ENCODE data around the gene ABCA9. TPM values are rescaled to one million over a fixed set of nuclear protein-coding genes. Genes with fewer than 3 reads are reported as not detected.

ABCA9 gene
- polyA plus RNA-seq, 2 of the 4 experiments (the other 2 are of a cell fraction): 0.01 TPM; not detected in 1

DNA sequence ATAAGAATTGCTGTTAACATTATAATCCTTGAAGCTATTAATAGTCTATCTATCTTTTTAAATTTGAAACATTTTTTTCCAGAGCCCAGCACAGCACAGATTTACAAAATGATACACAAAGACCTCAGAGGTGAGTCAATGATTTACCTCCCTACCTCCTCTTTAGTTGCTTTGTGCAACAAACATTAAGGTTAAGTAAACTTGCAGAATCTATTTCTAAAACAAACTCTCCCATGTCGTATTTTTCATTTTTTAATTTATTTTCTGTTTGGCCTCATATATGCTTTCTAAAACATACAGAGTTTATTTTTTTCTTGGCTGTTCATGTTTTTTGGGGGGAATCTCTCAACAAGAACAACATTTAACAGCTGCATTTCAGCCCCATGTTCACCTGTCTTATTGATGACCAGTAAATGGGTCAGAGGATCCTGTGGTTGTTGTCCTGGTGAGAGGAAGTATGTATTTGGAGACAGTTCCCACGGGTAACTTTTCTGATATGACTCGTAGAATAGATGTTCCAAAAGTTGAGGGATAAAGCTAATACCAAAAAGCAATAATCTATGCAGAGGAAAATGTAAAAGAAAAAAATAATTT lies 42.6 kb downstream of the ABCA9 start:
- Histone ChIP-seq H3K27ac (no peak overlapping the region), H3K4me3 (no peak overlapping the region), H3K4me1 (no peaks in the 10 kb centered on the region), H3K9me3 (no peaks in the 10 kb centered on the region), H3K4me2 (no peak overlapping the region)
- 6% methylated on average over 3 of the region's 3 CpGs for WGBS (ENCODE audit: missing lambda C conversion rate)
- DNase-seq (ENCODE audit: low read depth in 1 of 2, low spot score in 1 of 2) (no peak), ATAC-seq (no peak), FAIRE-seq (no peak)
- no peak for TF ChIP-seq POLR2A (IDR thresholded peaks at IDR 0.05; ENCODE audit: low read length)
- TF ChIP-seq NR3C1 (IDR thresholded peaks at IDR 0.05): no peak
- no peak for TF ChIP-seq CHD4 (IDR thresholded peaks at IDR 0.05; ENCODE audit: borderline replicate concordance)
- TF ChIP-seq, protein P1, sequence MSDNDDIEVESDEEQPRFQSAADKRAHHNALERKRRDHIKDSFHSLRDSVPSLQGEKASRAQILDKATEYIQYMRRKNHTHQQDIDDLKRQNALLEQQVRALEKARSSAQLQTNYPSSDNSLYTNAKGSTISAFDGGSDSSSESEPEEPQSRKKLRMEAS (IDR thresholded peaks at IDR 0.05): no peak
- no peak for TF ChIP-seq CHD2 (IDR thresholded peaks at IDR 0.05; ENCODE audit: low read length, partially characterized antibody)
- TF ChIP-seq, protein P2, sequence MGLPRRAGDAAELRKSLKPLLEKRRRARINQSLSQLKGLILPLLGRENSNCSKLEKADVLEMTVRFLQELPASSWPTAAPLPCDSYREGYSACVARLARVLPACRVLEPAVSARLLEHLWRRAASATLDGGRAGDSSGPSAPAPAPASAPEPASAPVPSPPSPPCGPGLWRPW (IDR thresholded peaks at IDR 0.05): no peak
- TF ChIP-seq FOXS1 (CRISPR knock-in tag; IDR thresholded peaks at IDR 0.05): no peak
- no peak for TF ChIP-seq RCOR1 (IDR thresholded peaks at IDR 0.05; ENCODE audit: low read depth, low read length)
- no peak for TF ChIP-seq CEBPB (IDR thresholded peaks at IDR 0.05)
- no peak for TF ChIP-seq FOSL2 (IDR thresholded peaks at IDR 0.05)
- TF ChIP-seq FOSL2 (CRISPR knock-in tag; IDR thresholded peaks at IDR 0.05): no peak
- TF ChIP-seq, protein P3, sequence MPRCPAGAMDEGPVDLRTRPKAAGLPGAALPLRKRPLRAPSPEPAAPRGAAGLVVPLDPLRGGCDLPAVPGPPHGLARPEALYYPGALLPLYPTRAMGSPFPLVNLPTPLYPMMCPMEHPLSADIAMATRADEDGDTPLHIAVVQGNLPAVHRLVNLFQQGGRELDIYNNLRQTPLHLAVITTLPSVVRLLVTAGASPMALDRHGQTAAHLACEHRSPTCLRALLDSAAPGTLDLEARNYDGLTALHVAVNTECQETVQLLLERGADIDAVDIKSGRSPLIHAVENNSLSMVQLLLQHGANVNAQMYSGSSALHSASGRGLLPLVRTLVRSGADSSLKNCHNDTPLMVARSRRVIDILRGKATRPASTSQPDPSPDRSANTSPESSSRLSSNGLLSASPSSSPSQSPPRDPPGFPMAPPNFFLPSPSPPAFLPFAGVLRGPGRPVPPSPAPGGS (IDR thresholded peaks at IDR 0.05): no peak
- CTCF ChIA-PET: interaction anchor here (1.5 kb wide), 1 partner anchor 246 kb away, joined by 3 read pairs; no protein-coding TSS in a partner anchor
- POLR2A ChIA-PET: no interaction called here

DNA sequence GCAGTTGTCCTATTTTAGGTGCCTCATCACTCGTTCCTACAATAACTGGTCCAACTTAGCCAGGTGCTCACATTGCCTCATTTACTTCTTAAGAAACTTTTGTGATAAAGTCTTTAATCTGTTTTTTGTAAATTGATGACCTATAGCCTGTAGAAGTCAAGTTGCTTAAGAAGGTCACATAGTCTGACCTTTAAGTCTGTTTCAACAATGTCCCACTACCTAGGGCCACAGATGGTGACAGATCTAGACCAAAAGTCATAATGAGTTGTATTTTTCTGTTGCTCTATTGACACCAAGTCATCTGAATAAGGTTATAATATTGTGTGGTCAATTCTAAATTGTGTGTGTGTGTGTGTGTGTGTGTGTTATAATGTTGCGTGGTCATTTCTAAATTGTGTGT lies 45.1 kb downstream of the ABCA9 start:
- Histone ChIP-seq H3K4me3 (no peak overlapping the region), H3K27ac (no peak overlapping the region), H3K9me3 (no peaks in the 10 kb centered on the region), H3K4me1 (no peaks in the 10 kb centered on the region), H3K4me2 (no peak overlapping the region)
- no peak for ATAC-seq
- WGBS (ENCODE audit: missing lambda C conversion rate): 49% methylated on average over 2 of the region's 2 CpGs
- DNase-seq (ENCODE audit: low read depth in 1 of 2, low spot score in 1 of 2): no peak
- ChIA-PET POLR2A (no interaction called here), CTCF (interaction anchor here (0.9 kb wide), 1 partner anchor 67 kb away, joined by 3 read pairs; no protein-coding TSS in a partner anchor)
- TF ChIP-seq SREBF2 (IDR thresholded peaks at IDR 0.05) (no peak), FOSL2 (IDR thresholded peaks at IDR 0.05) (no peak), FOSL2 (CRISPR knock-in tag; IDR thresholded peaks at IDR 0.05) (no peak), NFE2L2 (conservative IDR thresholded peaks at IDR 0.05; ENCODE audit: low read length) (no peak), CBX8 (IDR thresholded peaks at IDR 0.05) (no peak), ZSCAN20 (CRISPR knock-in tag; IDR thresholded peaks at IDR 0.05) (no peak), RCOR1 (IDR thresholded peaks at IDR 0.05; ENCODE audit: low read depth, low read length) (no peak), HEYL (CRISPR knock-in tag; IDR thresholded peaks at IDR 0.05) (no peak), FOXS1 (CRISPR knock-in tag; IDR thresholded peaks at IDR 0.05) (no peak), KDM1A (IDR thresholded peaks at IDR 0.05; ENCODE audit: low read depth) (no peak), RFX5 (IDR thresholded peaks at IDR 0.05) (no peak), TFCP2L1 (CRISPR knock-in tag; IDR thresholded peaks at IDR 0.05) (no peak)
- TF ChIP-seq, protein P2 (IDR thresholded peaks at IDR 0.05): no peak
- TF ChIP-seq, protein P4, sequence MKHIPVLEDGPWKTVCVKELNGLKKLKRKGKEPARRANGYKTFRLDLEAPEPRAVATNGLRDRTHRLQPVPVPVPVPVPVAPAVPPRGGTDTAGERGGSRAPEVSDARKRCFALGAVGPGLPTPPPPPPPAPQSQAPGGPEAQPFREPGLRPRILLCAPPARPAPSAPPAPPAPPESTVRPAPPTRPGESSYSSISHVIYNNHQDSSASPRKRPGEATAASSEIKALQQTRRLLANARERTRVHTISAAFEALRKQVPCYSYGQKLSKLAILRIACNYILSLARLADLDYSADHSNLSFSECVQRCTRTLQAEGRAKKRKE (CRISPR knock-in tag; IDR thresholded peaks at IDR 0.05; ENCODE audit: low read depth): no peak
- TF ChIP-seq, protein P3 (IDR thresholded peaks at IDR 0.05): no peak
- FAIRE-seq: no peak

All from A549 (cell line).